Mesothelial cell of epicardium (in vitro differentiated cells): ENCODE results near the gene PDAP1. TPM values are rescaled to one million over a fixed set of nuclear protein-coding genes. Genes with fewer than 3 reads are reported as not detected.

ENCODE experiments used
- DNase-seq, 2 experiments: peaks; one replicate each; pipeline ENCODE4 v3.0.0; 2021; ENCODE audit warnings: low spot score in 2 of 2; ENCODE audit not compliant: unreplicated experiment in 2 of 2
- H3K27ac Mint-ChIP-seq: 2 replicates; pipeline ENCODE4 v1.8.0; 2021; ENCODE audit warnings: mixed read lengths
- H3K27me3 Mint-ChIP-seq: 2 replicates; pipeline ENCODE4 v1.8.0; 2021; ENCODE audit warnings: low read depth, mixed read lengths
- H3K36me3 Mint-ChIP-seq: 2 replicates; pipeline ENCODE4 v1.8.0; 2021; ENCODE audit warnings: mixed read lengths
- H3K4me1 Mint-ChIP-seq: 2 replicates; pipeline ENCODE4 v1.8.0; 2021; ENCODE audit warnings: mixed read lengths
- H3K4me3 Mint-ChIP-seq: 2 replicates; pipeline ENCODE4 v1.8.0; 2021; ENCODE audit warnings: mild to moderate bottlenecking, moderate library complexity, mixed read lengths
- H3K9me3 Mint-ChIP-seq: 2 replicates; pipeline ENCODE4 v1.8.0; 2021; ENCODE audit warnings: mixed read lengths
- total RNA-seq: library from RNA; stranded (reverse); gene quantifications from 3 replicates; pipeline ENCODE4 v1.2.1, GENCODE V29; 2021
- TF ChIP-seq, protein P1 (sequence below): fragments of 200-600 bp; sonication (generic); IDR thresholded peaks from one replicate; pipeline ENCODE4 v1.5.0; 2021; ENCODE audit warnings: antibody characterized with exemption; ENCODE audit not compliant: unreplicated experiment

PDAP1 gene
- total RNA-seq, 1 donor from 2014 or later: 103 TPM

DNA sequence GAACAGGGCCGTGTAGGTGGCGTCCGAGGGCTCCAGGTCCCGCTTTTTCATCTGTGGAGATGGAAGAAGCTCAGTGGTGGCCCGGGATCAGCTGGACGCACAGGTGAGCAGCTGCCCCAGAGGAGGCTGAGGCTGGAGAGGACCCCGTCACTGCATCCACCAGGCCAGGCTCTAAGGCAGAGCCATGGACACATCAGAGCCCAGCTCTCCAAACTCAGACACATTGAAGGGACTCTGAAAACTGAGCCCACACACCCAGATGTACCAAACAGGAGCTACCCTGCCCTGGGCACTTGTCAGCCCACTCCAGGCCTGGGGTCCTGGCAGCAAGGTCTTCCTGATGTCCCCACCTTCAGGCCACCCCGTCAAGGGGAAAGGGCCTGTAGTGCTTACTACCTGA is 21.4 kb upstream of the PDAP1 start:
- H3K4me3 Mint-ChIP-seq: no peak overlapping the region
- H3K36me3 Mint-ChIP-seq: peaks cover 23% of the 10 kb centered on the region
- TF ChIP-seq, protein P1, sequence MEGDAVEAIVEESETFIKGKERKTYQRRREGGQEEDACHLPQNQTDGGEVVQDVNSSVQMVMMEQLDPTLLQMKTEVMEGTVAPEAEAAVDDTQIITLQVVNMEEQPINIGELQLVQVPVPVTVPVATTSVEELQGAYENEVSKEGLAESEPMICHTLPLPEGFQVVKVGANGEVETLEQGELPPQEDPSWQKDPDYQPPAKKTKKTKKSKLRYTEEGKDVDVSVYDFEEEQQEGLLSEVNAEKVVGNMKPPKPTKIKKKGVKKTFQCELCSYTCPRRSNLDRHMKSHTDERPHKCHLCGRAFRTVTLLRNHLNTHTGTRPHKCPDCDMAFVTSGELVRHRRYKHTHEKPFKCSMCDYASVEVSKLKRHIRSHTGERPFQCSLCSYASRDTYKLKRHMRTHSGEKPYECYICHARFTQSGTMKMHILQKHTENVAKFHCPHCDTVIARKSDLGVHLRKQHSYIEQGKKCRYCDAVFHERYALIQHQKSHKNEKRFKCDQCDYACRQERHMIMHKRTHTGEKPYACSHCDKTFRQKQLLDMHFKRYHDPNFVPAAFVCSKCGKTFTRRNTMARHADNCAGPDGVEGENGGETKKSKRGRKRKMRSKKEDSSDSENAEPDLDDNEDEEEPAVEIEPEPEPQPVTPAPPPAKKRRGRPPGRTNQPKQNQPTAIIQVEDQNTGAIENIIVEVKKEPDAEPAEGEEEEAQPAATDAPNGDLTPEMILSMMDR: no peak
- no peak overlapping the region for H3K27ac Mint-ChIP-seq
- H3K27me3 Mint-ChIP-seq: no peaks in the 10 kb centered on the region
- no peak for DNase-seq
- H3K4me1 Mint-ChIP-seq: no peaks in the 10 kb centered on the region
- H3K9me3 Mint-ChIP-seq: no peaks in the 10 kb centered on the region

DNA sequence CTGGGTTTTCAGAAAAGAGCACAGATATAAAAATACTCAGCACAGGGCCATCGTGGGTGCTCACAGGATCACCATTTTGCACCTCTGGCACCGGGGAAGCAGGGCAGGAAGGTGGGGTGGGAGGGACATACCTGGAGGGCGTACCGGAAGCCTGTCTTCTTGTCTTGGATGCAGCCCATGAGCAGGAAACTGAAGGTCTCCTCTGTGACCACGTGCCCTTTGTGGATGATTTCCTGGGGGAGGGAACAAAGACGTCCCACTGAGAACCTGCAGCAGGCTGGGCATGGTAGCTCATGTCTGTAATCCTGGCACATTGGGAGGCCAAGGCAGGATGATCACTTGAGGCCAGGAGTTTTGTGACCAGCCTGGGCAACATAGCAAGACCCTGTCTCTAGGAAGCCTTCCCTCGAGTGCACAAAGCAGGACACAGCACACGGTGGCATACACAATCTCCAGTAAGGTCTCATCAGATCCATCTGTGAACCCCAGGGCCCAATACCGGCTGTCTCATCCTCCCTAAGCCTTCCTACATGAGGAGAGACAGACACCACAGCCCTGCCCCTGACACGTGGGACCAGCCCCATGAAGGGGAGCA is 20.7 kb upstream of the PDAP1 start:
- H3K36me3 Mint-ChIP-seq: peaks cover 27% of the 10 kb centered on the region
- H3K27ac Mint-ChIP-seq: no peak overlapping the region
- H3K4me3 Mint-ChIP-seq: no peak overlapping the region
- no peaks in the 10 kb centered on the region for H3K4me1 Mint-ChIP-seq
- no peak for DNase-seq
- TF ChIP-seq, protein P1: no peak
- no peaks in the 10 kb centered on the region for H3K9me3 Mint-ChIP-seq
- H3K27me3 Mint-ChIP-seq: no peaks in the 10 kb centered on the region

DNA sequence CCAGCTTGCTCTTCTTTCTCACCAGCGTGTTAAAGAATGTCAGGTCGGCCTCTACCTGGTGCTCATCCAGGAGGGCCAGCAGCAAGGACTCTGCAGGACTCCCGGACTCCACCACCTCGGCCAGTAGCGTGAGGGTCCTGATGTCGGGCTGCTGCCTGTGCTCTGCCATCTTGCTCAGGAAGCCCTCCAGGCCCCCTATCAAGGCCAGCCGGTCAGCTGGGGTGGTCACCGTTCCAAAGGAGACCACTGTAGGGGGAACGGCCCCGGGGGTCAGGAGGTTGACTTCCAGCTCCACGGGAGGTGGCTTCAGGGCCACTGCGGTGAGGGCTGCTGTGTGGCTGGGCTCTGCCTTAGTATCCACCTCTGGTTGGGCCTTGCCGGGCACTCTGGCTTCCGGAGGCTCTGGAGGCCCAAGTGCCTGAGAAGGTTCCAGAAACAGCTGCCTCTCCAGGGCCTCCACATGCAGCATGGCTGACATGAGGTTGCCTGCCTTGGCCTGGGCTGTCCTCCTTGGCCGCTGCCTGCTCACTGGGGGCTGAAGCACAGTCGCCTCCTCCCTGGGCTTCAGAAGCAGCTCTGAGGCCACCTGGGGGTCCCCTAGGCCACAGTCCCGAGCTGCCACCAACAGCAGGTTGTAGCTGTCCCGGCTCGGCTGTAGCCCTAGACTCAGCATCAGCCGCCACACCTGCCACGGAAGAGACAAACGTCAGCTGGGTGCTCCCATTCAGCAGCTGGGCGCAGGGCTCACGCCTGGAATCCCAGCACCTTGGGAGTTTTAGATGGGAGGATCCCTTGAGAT is 16.7 kb upstream of the PDAP1 start:
- Mint-ChIP-seq H3K4me1 (no peaks in the 10 kb centered on the region), H3K27me3 (no peaks in the 10 kb centered on the region)

DNA sequence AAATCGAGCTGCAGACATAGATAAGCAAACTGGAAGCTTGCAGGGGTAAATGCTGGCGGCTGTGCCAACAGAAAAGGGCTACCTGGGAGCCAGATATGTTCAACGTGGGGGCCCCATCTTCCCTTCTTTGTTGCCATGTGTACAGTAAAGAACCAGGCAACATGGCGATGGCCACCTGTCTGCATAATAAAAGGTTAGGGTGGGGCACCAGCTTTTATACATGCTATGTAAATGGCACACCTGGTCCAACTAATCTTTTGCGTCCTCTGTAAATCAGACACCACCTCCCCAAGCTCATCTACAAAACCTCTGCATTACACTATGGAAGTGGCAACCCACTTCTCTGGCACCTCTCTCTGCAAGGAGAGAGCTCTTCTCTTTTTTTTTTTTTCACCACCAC is 14.2 kb upstream of the PDAP1 start:
- no peaks in the 10 kb centered on the region for H3K9me3 Mint-ChIP-seq
- no peak for DNase-seq
- no peaks in the 10 kb centered on the region for H3K4me1 Mint-ChIP-seq
- TF ChIP-seq, protein P1: no peak
- no peak overlapping the region for H3K27ac Mint-ChIP-seq
- no peak overlapping the region for H3K4me3 Mint-ChIP-seq
- no peaks in the 10 kb centered on the region for H3K27me3 Mint-ChIP-seq
- H3K36me3 Mint-ChIP-seq: peaks cover 12% of the 10 kb centered on the region

More for the DNA sequence above, 16.7 kb upstream of the PDAP1 start:
- no peak overlapping the region for H3K4me3 Mint-ChIP-seq
- no peak overlapping the region for H3K27ac Mint-ChIP-seq
- peaks cover 15% of the 10 kb centered on the region for H3K36me3 Mint-ChIP-seq
- H3K9me3 Mint-ChIP-seq: no peaks in the 10 kb centered on the region
- DNase-seq: no peak
- TF ChIP-seq, protein P1: no peak

DNA sequence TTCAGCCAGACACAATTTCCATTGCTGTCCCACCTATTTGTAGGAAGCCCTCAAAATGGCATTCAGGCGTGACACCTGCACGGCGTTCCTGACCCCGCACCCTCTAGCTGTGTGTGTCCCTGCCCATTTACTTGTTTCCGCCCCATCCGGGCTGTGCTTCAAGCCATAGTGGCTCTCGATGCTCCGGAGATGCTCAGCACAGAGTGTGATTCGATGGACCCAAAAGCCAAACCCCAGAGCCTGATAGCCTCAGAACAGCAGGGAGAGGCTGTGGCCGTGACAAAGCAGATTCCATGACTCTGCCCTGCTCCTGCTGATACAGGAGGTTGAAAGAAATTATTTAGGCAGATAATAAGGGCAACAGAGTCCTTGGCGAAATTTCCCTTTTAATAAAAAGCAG is 13.8 kb upstream of the PDAP1 start:
- no peaks in the 10 kb centered on the region for H3K4me1 Mint-ChIP-seq
- H3K36me3 Mint-ChIP-seq: peaks cover 17% of the 10 kb centered on the region
- DNase-seq: no peak
- no peaks in the 10 kb centered on the region for H3K27me3 Mint-ChIP-seq
- H3K27ac Mint-ChIP-seq: no peak overlapping the region
- no peaks in the 10 kb centered on the region for H3K9me3 Mint-ChIP-seq
- no peak overlapping the region for H3K4me3 Mint-ChIP-seq
- TF ChIP-seq, protein P1: no peak
